ENCODE results near the gene PCYT1B.

The PCYT1B gene

GRCh38 chrX:24515447-24515846 lies 131.7 kb downstream of the PCYT1B start:
- DNase-seq, result peak; percentile 0

DNA sequence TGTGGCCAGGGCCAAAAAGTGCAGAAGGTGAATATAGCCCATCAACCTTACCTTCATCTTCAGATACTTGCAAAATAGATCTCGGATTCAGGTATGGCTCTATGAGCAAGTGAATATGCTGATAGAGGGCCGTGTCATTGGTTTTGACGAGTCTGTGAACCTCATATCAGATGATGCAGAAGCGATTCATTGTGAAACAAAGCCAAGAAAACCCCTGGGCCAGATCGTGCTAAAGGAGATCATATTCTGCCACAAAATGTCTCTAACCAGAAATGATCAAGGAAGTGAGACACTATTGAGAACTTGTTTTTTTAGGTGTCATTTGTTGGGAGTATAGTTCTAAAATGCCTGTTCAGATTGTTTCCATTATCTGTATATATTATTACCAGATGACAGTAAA lies 133.7 kb downstream of the PCYT1B start:
- no peak for DNase-seq

DNA sequence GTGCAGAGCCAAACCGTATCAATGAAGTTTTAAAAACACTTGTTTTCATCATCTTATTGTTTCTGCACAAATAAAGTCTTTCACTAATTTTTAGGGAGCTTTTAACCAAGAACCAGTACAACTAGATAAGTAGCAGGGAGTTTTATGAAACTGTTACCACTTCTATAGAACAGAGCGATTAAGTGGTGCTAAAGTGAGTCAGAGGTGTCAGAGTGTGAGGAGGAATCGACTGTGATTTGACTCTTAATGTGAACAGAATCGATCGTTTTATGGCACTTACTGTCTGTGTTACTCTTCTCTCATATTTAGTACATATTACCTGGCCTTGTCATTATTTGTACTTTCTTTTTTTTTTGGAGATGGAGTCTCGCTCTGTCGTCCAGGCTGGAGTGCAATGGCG lies 138.8 kb downstream of the PCYT1B start:
- no peak for DNase-seq
